Measurements from ENCODE around the gene ROBO1.

GRCh38 chr3:78765671-78766485, 1001.9 kb downstream of the ROBO1 start:
- no peak for TF ChIP-seq BRCA1 (IDR thresholded peaks at IDR 0.05; ENCODE audit: low read depth, low read length)
- TF ChIP-seq RAD21 (IDR thresholded peaks at IDR 0.05 in 1 of 2, conservative IDR thresholded peaks at IDR 0.05 in 1 of 2; ENCODE audit: low read depth in 2 of 2, low read length in 2 of 2): no peak
- no peak for TF ChIP-seq CEBPB (IDR thresholded peaks at IDR 0.05; ENCODE audit: low read depth, low read length)
- no peak for TF ChIP-seq ATF3 (IDR thresholded peaks at IDR 0.05; ENCODE audit: insufficient read depth, low read depth, low read length)
- no peak for TF ChIP-seq POLR2A (IDR thresholded peaks at IDR 0.05; ENCODE audit: control extremely low read depth in 1 of 2, low read depth in 2 of 2, low read length in 2 of 2)
- TF ChIP-seq, protein P1, sequence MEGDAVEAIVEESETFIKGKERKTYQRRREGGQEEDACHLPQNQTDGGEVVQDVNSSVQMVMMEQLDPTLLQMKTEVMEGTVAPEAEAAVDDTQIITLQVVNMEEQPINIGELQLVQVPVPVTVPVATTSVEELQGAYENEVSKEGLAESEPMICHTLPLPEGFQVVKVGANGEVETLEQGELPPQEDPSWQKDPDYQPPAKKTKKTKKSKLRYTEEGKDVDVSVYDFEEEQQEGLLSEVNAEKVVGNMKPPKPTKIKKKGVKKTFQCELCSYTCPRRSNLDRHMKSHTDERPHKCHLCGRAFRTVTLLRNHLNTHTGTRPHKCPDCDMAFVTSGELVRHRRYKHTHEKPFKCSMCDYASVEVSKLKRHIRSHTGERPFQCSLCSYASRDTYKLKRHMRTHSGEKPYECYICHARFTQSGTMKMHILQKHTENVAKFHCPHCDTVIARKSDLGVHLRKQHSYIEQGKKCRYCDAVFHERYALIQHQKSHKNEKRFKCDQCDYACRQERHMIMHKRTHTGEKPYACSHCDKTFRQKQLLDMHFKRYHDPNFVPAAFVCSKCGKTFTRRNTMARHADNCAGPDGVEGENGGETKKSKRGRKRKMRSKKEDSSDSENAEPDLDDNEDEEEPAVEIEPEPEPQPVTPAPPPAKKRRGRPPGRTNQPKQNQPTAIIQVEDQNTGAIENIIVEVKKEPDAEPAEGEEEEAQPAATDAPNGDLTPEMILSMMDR (IDR thresholded peaks at IDR 0.05; ENCODE audit: control extremely low read depth in 1 of 3, insufficient read depth in 1 of 3, low read depth in 1 of 3, low read length in 3 of 3): no peak
- TF ChIP-seq SUZ12 (IDR thresholded peaks at IDR 0.05; ENCODE audit: low read length): no peak
- TF ChIP-seq SIX5 (IDR thresholded peaks at IDR 0.05; ENCODE audit: low read depth, low read length): no peak
- no peak for TF ChIP-seq JUN (IDR thresholded peaks at IDR 0.05; ENCODE audit: low read depth, low read length)
- TF ChIP-seq CHD1 (IDR thresholded peaks at IDR 0.05; ENCODE audit: low read depth, low read length): no peak
- no peak for TF ChIP-seq POLR2AphosphoS5 (IDR thresholded peaks at IDR 0.05; ENCODE audit: low read depth, low read length)
